SU-DHL-6 (cell line): ENCODE results near the gene PLEKHA5.

Experiments
- EZH2phosphoT487 ChIP-seq: fragments of 200-600 bp; sonication (generic), shearing (Covaris generic); conservative IDR thresholded peaks from 2 replicates; pipeline ENCODE4 v1.6.1; 2018; ENCODE audit warnings: mild to moderate bottlenecking, antibody characterized with exemption, low read length, moderate library complexity, mixed read lengths
- TF ChIP-seq, protein P1 (sequence below): fragments of 200-600 bp; sonication (generic); IDR thresholded peaks from one replicate; pipeline ENCODE4 v1.5.1; 2017; ENCODE audit warnings: antibody characterized with exemption, mild to moderate bottlenecking, low read length, moderate library complexity; ENCODE audit not compliant: insufficient read depth, poor library complexity, severe bottlenecking

DNA sequence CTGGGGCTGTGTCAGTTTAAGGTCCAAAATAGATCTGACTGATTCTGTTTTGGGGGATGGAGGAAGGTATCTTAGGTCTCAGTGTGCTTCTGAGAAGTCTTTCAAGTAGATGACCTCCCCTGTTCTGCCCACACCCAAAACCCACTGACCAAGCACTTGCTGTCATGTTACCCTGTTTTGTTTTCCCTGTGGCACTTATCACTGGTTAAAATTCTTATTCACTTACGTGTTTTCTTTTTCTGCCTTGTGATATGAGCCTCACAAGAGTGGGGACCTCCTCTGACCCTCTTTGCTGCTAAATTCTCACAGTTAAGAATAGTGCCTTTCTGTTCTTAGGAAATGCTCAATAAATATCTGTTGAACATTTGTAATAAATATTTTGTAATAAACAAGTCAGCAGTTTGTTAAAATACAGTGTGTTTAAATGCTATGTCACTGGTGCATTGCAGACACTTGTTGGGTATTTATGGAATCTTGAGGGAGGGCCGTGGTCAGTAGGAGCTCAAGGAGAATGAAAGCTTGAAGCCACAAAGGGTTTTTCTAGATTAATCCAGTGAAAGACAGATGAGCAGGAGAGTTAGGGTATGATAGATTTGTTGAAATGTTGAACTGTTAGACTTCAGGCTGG is 20.9 kb downstream of the PLEKHA5 start:
- TF ChIP-seq, protein P1, sequence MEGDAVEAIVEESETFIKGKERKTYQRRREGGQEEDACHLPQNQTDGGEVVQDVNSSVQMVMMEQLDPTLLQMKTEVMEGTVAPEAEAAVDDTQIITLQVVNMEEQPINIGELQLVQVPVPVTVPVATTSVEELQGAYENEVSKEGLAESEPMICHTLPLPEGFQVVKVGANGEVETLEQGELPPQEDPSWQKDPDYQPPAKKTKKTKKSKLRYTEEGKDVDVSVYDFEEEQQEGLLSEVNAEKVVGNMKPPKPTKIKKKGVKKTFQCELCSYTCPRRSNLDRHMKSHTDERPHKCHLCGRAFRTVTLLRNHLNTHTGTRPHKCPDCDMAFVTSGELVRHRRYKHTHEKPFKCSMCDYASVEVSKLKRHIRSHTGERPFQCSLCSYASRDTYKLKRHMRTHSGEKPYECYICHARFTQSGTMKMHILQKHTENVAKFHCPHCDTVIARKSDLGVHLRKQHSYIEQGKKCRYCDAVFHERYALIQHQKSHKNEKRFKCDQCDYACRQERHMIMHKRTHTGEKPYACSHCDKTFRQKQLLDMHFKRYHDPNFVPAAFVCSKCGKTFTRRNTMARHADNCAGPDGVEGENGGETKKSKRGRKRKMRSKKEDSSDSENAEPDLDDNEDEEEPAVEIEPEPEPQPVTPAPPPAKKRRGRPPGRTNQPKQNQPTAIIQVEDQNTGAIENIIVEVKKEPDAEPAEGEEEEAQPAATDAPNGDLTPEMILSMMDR: no peak
- no peak for TF ChIP-seq EZH2phosphoT487
